COLO668 (cell line): ENCODE data around the gene ZNF629.

Source experiments
- DNase-seq: peaks from one replicate; lab custom pipeline; 2025; ENCODE audit not compliant: unreplicated experiment; lab: John Stamatoyannopoulos, UW

Gene ZNF629

DNA sequence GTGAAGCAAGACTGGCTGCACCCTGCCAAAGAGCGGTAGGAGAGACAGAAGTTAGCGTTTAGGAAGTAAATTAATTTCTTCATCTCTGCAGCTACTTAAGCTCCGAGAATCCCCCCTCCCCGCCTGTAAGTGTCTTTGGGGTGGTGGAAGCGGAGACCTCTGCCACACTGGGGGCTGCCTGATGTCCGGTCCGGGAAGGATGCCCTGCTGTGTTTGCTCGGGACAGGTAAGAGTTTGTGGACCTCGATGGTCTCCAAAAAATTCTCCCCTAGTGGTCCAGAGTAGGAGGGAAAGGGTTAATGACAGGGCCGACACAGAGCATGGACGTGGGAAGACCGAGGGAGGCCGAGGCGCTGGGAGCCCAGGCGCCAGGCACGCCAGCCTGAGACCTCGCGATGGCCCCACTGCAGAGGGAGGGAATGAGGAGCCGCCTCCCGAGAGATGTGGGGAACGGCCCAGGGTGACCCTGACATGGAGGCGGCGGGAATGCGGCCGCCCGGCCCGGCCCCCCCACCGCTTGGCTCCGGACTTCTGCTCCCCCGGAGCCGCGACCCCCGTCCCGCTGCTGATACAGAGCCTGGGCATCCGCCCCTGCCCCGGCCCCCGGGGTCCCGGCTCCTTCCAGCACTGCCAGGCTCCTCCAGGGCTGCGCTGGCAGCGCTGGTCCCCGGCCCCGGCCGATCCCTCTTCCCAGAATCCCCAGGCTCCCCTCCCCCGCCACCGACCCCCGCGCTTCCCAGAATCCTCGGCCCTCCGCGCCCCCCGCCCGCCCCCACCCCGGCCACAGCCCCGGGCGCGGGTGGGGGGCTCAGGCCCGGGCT is 680 bp downstream of the ZNF629 start:
- peak; percentile 53 for DNase-seq

DNA sequence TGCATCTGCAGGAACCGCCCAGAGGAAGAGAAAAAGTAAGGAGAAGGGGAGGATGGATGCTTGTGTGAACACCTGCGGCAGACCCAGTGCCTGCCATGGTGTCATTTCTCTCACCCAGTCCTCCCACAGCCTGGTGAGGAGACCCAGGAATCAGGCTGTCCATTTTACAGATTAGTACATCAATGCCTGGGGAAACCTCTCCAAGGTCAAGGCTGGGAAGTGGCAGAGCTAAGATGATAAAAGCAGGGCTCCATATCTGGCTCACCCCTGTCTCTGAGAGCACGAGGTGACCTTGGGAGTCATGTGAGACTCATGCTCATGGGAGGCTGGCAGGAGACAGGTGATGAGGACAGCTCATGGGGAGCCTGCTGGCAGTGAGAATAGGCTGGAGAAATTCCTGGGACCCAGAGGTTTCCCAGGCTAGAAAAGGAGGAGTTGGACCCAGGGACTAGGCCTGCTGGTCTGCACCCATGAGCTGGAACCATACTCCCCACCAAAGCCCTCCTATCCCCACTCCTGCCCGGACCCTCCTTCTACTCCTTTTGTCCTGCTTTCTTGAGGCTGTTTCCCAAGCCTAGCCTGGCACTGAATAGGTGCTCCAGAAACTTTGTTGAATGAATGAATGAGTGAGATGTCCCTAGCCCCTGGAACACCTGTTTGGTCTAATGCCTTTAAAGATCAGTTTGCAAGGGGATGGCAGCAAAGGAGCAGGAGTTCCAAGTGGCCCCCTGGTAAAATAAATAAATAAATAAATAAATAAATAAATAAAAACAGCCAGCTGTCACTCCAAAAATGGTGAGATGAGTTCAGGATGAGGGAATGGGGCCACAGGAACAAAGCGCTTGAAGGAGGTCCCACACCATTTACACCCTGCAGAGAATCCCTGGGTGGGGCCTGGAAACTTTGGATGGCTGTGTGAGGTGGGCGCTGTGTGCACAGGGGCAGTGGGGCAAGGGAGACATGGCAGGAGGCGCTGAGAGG is 1.6 kb downstream of the ZNF629 start:
- no peak for DNase-seq

DNA sequence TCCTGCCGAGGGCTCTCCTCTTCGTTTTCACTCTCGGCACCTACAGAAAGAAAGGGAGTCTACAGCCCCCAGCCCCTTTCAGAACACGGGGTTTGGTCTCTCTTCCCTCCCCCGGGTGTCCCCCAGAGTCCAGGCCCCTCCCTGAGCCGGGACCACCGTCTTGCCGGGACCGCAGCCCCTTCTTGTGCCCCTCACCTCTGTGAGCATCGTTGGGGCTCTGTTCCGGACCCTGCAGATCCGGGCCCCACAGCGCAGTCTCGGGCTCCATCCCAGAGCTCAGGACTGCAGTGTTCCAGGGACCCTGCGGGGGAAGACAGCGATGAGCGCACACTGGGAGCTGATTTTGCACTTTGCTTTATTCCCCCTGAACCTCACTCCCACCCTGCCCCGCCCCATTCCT is 2.8 kb downstream of the ZNF629 start:
- no peak for DNase-seq

DNA sequence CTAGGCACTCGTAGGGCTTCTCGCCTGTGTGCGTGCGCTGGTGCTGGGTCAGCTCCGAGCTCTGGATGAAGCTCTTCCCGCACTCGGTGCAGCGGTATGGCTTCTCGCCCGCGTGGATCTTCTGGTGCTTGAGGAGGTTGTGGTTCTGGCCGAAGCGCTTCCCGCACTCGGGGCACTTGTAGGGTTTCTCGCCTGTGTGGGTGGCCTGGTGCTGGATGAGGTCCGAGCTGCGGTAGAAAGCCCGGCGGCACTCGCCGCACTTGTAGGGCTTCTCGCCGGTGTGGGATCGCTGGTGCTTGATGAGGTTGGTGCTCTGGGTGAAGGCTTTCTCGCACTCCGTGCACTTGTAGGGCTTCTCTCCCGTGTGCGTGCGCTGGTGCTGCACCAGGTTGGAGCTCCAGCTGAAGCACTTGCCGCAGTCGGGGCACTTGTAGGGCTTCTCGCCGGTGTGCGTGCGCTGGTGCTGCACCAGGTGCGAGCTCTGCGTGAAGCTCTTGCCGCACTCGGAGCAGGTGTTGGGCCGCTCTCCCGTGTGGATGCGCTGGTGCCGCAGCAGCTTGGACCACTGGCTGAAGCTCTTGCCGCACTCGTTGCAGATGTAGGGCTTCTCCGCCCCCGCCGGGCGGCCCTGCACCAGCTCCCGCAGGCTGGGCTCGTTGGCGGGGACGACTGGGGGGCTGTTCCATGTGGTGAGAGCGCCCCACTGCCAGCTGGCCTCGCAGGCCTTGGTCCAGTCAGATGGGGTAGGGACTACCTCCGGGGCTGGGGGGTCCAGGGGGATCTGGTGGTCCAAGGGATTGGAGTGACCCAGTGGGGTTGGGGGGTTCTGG is 3.5 kb downstream of the ZNF629 start:
- DNase-seq: no peak

DNA sequence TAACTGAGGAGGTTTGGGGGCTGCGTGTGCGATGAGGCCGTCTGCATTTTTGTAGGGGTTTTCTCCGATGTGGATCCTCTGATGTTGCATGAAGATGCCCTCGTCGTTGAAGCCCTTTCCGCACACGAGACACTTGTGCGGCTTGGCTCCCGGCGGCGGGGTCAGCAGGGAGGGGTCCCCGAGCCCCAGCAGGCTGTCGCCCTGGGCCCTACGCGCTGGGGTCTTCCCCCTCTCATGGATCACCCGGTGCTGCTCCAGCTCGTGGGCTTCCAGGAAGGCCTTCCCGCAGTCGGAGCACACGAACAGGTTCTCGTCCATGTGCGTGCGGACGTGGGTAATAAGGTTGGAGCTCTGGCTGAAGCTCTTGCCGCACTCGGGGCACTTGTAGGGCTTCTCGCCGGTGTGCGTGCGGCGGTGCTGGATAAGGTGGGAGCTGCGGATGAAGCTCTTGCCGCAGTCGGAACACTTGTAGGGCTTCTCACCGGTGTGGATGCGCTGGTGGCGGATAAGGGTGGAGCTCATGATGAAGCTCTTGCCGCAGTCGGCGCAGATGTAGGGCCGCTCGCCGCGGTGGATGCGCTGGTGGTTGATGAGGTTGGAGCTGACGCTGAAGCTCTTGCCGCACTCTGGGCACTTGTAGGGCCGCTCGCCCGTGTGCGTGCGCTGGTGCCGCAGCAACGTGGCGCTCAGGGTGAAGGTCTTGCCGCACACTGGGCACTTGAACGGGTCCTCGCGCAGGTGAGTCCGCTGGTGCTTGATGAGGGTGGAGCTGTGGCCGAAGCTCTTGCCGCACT is 4.3 kb downstream of the ZNF629 start:
- no peak for DNase-seq

DNA sequence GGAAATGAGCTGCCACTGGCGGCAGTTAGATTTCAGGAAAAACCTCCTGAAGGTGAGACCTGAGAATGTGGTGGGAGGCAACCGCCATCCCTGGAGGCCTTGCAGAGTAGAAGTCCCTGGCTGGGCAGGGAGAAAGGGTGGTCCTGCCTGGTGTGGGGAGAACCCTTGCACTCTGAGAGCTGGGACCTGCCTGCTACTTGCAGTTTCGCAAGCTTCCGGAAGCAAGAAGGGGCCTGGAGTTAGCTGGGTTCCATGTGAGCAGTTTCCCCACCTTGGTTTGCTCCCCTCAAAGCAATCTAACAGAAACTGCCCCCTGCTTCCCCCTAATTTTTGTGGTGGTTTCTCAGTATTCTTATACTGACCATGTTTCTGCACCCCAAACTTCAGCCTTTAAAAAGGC is 6.5 kb downstream of the ZNF629 start:
- no peak for DNase-seq

DNA sequence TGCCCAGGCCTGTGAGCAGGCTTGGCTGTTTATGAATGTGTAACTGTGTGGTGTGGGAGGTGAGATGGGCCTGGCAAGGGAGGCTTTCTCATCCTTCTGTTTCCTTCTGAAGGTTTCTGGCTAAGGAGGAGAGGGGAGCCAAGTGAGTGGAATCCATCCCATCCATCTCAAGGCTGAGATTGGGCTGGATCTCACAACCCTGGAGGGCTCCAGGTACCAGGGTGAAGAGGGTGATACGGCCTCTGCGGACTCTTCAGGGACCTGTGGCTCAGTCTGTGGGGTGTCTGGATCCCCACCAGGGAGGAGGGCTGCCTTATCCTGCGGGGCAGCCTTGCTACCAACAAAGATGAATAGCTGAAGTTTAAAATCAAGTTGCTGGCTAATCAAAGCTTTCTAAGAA is 7.0 kb downstream of the ZNF629 start:
- DNase-seq: no peak

DNA sequence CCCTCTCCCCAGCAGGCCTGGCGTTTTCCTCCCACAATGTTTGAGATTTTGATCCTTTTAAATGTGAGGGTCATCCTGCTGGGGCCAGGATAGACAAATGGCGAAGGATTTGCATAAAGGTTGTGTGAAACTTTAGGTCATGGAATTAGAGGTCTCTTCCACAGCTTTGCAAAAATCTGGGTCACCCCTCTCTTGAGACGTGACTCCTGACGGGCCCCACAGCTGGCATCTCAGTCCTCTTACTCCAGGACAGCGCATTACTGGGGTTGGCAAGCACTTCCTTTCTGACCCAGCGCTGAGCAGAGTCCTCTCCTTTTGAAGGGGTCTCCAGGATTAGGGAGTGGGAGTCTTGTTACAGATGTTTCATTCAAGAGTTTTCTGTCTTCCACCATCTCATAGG is 7.4 kb downstream of the ZNF629 start:
- no peak for DNase-seq

DNA sequence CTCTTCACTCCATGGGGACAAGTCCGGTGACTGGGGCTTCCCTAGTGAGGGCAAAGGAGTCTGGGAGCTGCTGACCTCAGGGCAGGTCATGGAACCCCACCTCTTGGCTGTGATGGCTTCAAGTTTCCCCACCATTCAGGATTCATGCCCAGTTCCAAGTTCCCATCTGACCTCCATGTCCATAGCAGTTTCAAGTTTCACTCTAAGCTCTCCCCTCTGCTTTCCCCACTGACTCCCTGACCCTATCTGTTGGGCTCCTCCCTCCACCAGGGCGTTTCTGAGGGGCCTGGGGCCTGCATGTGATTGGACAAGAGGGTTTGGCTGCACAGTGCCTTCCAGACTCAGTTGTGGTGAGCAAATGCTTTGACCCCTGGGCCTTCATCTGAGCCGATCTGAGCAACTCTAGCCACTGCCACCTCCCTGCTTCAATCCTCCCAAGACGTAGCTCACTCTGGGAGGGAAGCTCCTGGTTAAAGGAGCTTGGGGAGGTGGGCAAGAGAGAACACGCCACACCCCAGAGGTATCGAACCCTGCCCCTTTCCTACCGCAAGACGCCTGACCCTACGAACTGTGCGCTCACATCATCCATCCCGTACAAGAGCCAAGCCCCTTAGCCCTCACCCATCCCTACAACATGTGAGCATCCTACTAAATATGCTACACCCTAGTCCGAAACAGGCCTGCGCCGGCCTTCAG is 8.3 kb downstream of the ZNF629 start:
- DNase-seq: no peak

DNA sequence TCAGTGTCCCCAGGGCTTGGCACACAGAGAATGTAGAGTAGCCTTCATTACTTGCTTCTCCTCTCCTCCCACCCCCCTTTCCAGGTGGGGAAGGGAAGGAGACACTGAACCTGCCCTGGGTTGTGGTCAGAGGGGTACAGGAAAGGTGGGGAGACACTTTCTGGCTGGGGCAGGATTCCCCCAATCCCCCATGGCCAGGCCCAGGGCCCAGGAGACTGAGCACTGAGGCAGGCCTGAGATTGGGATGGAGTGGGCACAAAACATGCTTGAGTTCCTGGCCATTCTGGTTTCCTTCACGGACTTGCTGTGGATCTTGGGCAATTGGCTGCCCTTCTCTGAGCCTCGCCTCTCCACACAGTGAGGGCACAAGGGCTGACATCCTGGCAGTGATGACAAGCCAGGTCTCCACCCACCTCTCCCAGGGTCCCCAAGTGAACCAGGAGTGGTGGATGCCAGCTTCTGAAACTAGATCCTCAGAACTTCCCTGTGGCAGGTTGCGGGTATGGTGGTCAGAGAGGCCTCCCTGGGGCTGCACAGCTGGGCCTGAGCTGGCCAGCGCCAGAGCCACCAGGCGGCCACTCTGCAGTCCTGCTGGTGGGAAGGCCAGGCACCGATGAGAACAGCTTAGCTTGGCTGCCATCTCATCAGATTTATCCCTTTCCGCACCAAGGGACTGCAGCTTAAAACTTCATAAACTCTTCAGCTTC is 9.3 kb downstream of the ZNF629 start:
- no peak for DNase-seq

DNA sequence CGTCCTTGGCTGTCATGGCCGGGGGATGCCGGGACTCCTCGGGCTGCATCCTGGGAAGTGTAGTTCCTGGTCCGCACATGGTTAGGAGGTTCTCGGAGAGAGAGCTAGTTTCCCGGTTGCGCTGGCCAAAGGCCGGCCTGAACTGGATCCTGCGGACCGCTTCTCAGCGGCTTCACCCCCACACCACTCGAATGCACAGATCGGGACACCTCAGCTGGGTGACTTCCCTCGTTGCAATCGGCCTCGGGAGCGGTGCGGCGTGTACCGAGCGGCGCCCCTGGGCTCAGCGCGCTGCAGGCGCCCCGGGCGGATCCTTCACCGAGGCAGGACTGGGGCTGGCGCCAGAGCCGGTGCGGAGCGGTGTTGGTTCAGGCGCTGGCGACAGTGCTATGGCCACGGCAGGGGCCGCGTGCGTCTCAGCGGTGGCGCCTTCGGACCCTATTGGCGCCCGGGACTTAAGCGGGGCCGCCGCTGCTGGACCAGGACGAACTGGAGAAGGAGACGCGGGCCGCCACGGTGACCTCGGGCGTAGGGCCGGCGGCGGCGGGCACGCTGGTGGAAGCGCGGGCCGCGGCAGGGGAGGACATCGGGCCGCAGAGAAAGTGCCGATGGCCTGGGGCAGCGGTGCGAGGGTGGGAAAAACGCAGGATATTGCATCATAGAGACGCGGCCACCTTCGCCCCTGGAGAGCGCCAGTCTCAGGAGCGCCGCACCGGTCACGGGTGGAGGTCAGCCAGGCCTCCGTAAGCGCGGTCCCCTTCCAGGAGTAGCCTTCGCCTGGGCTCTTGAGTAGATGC is 11.4 kb downstream of the ZNF629 start:
- DNase-seq: peak; percentile 84

DNA sequence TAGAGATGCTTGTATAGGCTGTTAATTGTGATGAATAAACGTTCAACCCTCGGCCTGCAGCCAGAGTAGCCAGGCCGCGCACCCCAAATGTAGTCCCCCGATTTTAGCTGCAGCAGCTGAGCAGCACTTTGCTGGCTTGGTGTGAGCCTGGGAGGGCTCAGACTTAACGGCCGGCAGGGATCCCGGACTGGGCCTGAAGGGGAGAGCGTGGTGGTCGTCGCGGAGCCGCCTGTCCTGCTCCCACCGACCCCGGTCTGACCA is 11.9 kb downstream of the ZNF629 start:
- DNase-seq: no peak

DNA sequence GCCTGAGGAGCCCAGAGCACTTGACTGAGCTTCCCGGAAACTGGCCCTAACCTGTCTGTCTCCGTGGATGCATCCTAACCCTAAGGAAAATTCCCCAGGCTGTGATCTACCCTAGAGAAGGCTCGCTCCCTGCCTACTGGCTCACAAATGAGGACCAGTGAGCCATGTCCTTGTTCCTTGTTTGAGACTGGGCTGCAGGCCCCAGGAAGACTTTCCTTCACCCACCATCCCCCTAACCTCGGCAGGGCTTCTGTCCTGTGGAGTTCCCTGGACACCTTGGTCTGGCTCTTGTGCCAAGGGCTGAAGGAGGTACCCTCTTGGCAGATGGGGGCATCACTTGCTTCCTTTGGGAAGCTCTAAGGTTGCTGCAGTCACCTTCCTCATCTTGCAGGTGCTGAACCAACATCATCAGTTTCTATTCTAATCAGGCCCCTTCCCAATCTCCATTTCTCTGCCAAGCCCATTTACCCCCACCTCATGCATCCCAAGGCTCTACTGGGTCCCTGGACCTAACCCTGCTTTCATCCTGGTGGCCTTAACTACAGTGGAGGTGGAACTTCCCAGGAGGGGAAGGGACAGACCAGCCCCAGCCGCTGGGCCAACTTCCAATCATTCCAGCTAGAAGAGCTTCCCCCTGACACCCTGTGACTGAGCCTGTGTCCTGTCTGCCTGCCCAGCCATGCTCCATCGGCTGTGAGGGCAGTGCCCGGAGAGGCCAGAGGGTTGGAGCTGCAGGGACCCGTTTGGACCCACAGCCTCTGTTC is 12.5 kb downstream of the ZNF629 start:
- no peak for DNase-seq

DNA sequence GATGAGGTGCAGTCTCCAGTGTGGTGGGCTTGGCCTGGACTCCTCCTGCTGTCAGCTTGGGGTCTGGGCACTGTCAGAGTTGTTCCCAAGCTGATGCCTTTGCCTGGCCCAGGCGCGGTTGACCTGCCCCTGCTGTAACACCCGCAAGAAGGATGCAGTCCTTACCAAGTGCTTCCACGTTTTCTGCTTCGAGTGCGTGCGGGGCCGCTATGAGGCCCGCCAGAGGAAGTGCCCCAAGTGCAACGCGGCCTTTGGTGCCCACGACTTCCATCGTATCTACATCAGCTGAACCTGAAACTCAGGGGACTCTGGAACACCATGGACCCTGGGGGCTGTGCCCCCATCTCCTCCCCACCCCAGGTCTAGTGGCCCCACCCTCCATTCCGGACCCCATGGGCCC is 13.2 kb downstream of the ZNF629 start:
- DNase-seq: no peak

DNA sequence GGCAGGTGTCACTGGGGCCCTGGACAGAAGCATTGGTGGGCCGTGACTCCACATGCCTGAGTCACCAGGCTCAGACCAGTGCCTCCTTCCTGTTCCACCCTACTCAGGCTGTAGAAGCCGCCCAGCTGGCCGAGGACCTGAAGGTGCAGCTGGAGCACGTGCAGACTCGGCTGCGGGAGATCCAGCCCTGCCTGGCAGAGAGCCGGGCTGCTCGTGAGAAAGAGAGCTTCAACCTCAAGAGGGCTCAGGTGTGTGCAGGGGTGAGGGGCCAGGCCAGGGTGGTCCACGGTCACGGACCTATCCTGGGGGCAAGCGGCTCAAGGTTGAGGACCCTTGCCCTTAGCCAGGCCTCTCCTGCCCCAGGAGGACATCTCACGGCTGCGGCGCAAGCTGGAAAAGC is 15.3 kb downstream of the ZNF629 start:
- DNase-seq: no peak

DNA sequence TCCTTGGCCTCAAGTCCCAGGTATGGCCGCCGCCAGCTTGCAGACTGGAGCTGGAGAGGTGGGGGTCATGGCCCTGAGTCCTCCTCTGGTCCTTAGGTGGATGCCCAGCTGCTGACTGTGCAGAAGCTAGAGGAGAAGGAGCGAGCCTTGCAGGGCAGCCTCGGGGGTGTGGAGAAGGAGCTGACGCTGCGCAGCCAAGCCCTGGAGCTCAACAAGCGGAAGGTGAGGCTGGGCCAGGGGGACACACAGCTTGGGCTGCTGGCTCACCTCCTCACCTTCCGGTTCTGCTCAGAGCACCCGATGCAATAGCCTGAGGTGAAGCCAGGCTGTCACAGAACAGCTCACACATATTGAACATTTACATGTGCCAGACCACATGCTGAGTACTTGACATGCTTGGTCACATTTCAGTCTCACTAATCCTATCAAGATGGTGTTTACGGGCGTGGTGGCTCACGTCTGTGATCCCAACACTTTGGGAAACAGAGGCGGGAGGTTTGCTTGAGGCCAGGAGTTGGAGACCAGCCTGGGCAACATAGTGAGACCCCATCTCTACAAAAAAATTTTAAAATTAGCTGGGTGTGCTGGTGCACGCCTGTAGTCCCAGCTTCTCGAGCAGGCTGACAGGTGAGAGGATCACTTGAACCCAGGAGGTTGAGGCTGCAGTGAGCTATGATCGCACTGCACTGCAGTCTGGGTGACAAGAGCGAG is 17.5 kb downstream of the ZNF629 start:
- DNase-seq: no peak

DNA sequence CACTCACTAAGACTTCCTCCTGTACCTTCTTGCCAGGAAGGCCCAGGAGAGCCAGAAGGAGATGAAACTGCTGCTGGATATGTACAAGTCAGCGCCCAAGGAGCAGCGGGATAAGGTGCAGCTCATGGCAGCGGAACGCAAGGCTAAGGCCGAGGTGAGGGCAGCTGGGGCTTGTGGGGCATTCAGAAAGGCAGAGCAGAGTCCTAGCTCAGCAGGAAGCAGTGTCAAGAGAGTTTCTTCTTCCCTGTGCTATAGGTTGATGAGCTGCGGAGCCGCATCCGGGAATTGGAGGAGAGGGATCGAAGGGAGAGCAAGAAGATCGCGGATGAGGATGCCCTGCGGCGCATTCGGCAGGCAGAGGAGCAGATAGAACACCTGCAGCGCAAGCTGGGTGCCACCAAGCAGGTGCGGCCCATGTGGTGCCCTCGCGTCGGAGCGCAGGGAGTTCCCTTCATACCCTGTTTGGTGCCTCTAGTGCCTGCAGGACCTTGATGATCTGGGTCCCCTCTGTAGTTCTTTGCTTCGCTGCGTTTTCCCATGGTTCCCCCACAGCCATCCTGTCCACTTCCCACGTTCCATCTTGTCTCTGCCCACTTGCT is 18.3 kb downstream of the ZNF629 start:
- no peak for DNase-seq
